ENCODE results near the gene SCN4B.

SCN4B gene

GRCh38 chr11:118111019-118111743 is 41.4 kb downstream of the SCN4B start:
- TF ChIP-seq CTCF (IDR thresholded peaks at IDR 0.05; ENCODE audit: low read depth, low read length) = no peak
- TF ChIP-seq MYC (IDR thresholded peaks at IDR 0.05; ENCODE audit: low read depth, low read length) = no peak
- TF ChIP-seq POLR2A (IDR thresholded peaks at IDR 0.05; ENCODE audit: extremely low read depth, insufficient read length) = no peak
- TF ChIP-seq, protein P1, sequence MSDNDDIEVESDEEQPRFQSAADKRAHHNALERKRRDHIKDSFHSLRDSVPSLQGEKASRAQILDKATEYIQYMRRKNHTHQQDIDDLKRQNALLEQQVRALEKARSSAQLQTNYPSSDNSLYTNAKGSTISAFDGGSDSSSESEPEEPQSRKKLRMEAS (IDR thresholded peaks at IDR 0.05; ENCODE audit: low read depth, low read length) = no peak
- no peak for DNase-seq (ENCODE audit: low read depth)
- no peak overlapping the region for H3K4me3 ChIP-seq (ENCODE audit: low read depth, low read length)

- no peak for DNase-seq (ENCODE audit: low read depth)
- TF ChIP-seq, protein P1 (IDR thresholded peaks at IDR 0.05; ENCODE audit: low read depth, low read length) = no peak
- no peak for TF ChIP-seq CTCF (IDR thresholded peaks at IDR 0.05; ENCODE audit: low read depth, low read length)
- no peak overlapping the region for H3K4me3 ChIP-seq (ENCODE audit: low read depth, low read length)
Observed at GRCh38 chr11:118109231-118109630, 43.4 kb downstream of the SCN4B start.

- no peak overlapping the region for H3K4me3 ChIP-seq (ENCODE audit: low read depth, low read length)
- TF ChIP-seq, protein P1 (IDR thresholded peaks at IDR 0.05; ENCODE audit: low read depth, low read length) = no peak
- TF ChIP-seq CTCF (IDR thresholded peaks at IDR 0.05; ENCODE audit: low read depth, low read length) (no peak), MYC (IDR thresholded peaks at IDR 0.05; ENCODE audit: low read depth, low read length) (no peak), POLR2A (IDR thresholded peaks at IDR 0.05; ENCODE audit: extremely low read depth, insufficient read length) (no peak)
- DNase-seq (ENCODE audit: low read depth) = no peak
Observed at GRCh38 chr11:118108513-118108912, 44.1 kb downstream of the SCN4B start.

- no peak overlapping the region for H3K4me3 ChIP-seq (ENCODE audit: low read depth, low read length)
- DNase-seq (ENCODE audit: low read depth) = no peak
- no peak for TF ChIP-seq CTCF (IDR thresholded peaks at IDR 0.05; ENCODE audit: low read depth, low read length)
- no peak for TF ChIP-seq MYC (IDR thresholded peaks at IDR 0.05; ENCODE audit: low read depth, low read length)
- TF ChIP-seq, protein P1 (IDR thresholded peaks at IDR 0.05; ENCODE audit: low read depth, low read length) = no peak
- TF ChIP-seq POLR2A (IDR thresholded peaks at IDR 0.05; ENCODE audit: extremely low read depth, insufficient read length) = no peak
Observed at GRCh38 chr11:118106789-118107335, 45.8 kb downstream of the SCN4B start.

DNA sequence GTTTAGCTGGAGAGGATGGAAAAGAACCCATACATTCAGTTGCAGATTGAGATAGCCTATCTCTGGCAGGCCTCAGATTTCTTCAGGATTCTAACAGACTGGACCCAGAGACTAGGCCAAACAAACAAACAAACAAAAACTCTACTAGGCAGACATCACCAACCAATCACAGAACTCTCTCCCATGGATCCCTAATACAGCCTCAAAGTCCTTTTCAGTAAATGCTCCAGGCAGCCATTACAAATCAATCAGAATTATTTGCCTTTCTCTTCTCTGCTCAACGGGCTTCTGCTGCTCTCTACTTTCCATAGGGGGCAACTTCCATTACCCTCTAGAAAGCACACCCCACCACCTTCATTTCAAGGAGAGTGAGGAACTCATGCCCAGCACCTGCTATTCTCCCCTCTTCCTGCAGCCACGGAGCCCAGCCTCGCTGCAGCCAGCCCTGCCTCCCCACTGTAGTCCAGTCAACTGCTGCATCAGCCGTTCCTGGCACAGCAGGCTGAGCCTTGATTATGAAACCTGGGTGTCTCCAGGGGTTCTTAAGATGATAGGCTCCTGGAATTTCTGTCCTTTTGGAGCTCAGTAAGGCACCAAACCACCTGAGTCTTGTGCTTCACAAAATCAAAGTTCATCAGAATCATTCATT is 46.8 kb downstream of the SCN4B start:
- no peak overlapping the region for H3K4me3 ChIP-seq (ENCODE audit: low read depth, low read length)
- DNase-seq (ENCODE audit: low read depth) = no peak
- TF ChIP-seq, protein P1 (IDR thresholded peaks at IDR 0.05; ENCODE audit: low read depth, low read length) = no peak
- no peak for TF ChIP-seq CTCF (IDR thresholded peaks at IDR 0.05; ENCODE audit: low read depth, low read length)
- no peak for TF ChIP-seq POLR2A (IDR thresholded peaks at IDR 0.05; ENCODE audit: extremely low read depth, insufficient read length)
- no peak for TF ChIP-seq MYC (IDR thresholded peaks at IDR 0.05; ENCODE audit: low read depth, low read length)
